Kidney (tissue), 14 donors: ENCODE measurements around the gene SYNE1. TPM values are rescaled to one million over a fixed set of nuclear protein-coding genes. Genes with fewer than 3 reads are reported as not detected.

ENCODE experiments used
- DNase-seq, 5 donors: peaks; one replicate each; pipeline ENCODE4 v3.0.0-alpha.2; 2013 to 2020
- FAIRE-seq: peaks from 2 replicates; lab custom pipeline; 2012; peaks lifted over from hg19 to GRCh38; lab: Jason Lieb, UNC
- H3K27ac ChIP-seq, 2 donors: one replicate each; pipeline ENCODE4 v1.7.0; 2013; ENCODE audit warnings: low read depth in 2 of 2, low read length in 2 of 2, inconsistent platforms in 1 of 2
- H3K27me3 ChIP-seq: one replicate; pipeline ENCODE4 v1.7.1; 2013; ENCODE audit warnings: low read length, inconsistent platforms; ENCODE audit not compliant: control insufficient read depth, insufficient read depth
- H3K36me3 ChIP-seq, 3 donors: one replicate each; pipeline versions ENCODE4 v1.7.0 to v1.7.1; 2013; ENCODE audit warnings: low read length in 3 of 3, control low read depth in 1 of 3, inconsistent platforms in 1 of 3; ENCODE audit not compliant: insufficient read depth in 3 of 3, control insufficient read depth in 2 of 3
- H3K4me1 ChIP-seq, 3 donors: one replicate each; pipeline versions ENCODE4 v1.7.0 to v1.7.1; 2013; ENCODE audit warnings: low read length in 3 of 3, inconsistent platforms in 1 of 3, low read depth in 1 of 3; ENCODE audit not compliant: control insufficient read depth in 2 of 3, insufficient read depth in 2 of 3
- H3K4me3 ChIP-seq, 3 donors: one replicate each; pipeline versions ENCODE4 v1.7.0 to v1.8.1; 2013; ENCODE audit warnings: low read length in 3 of 3, control low read depth in 1 of 3, inconsistent platforms in 1 of 3
- H3K9ac ChIP-seq, 3 donors: one replicate each; pipeline versions ENCODE4 v1.7.0 to v1.7.1; 2013; ENCODE audit warnings: low read length in 3 of 3, control low read depth in 1 of 3, inconsistent platforms in 1 of 3
- H3K9me3 ChIP-seq, 3 donors: one replicate each; pipeline versions ENCODE4 v1.7.0 to v1.7.1; 2013; ENCODE audit warnings: low read length in 3 of 3, control low read depth in 1 of 3, inconsistent platforms in 1 of 3; ENCODE audit not compliant: control insufficient read depth in 2 of 3, insufficient read depth in 1 of 3
- CTCF ChIP-seq: IDR thresholded peaks from 3 replicates; pipeline ENCODE4 v1.5.1; 2012; ENCODE audit warnings: mild to moderate bottlenecking, moderate library complexity, borderline replicate concordance; ENCODE audit not compliant: insufficient read depth; ENCODE audit errors: extremely low read depth
- intact Hi-C: fragments of 100-400 bp; cut with DNase I; formaldehyde crosslinking; loops from one replicate; pipeline ENCODE4 v1.11.1; 2022
- polyA plus RNA-seq: library from polyadenylated mRNA; stranded (reverse); fragments of 350-450 nt; fragmentation: Illumina TruSeq; extraction: RNeasy Lipid Tissue Mini Kit (QIAGEN cat#74804); gene quantifications from one replicate; pipeline ENCODE4 v1.2.3, GENCODE V29; 2014; ENCODE audit warnings: low read depth, low replicate concordance; ENCODE audit not compliant: insufficient read depth
- total RNA-seq: library from RNA; stranded (reverse); fragmentation: NEBNext Ultra II Directional; extraction: Animal tissue kit (Norgen Biotek cat#: 25700); gene quantifications from one replicate; pipeline ENCODE4 v1.2.1, GENCODE V29; 2021
- donor health status: control.
- donor health status: control.
- donor health status: control.
- donor health status: control.
- donor health status: control.
- donor health status: DM: yes; HTN: yes; CAD: no.
- donor health status: Normal renal cell carcinoma (clear cell type).

SYNE1 gene
- total and polyA plus RNA-seq, 2 donors from 2014 or later = 47.8 to 216 TPM

DNA sequence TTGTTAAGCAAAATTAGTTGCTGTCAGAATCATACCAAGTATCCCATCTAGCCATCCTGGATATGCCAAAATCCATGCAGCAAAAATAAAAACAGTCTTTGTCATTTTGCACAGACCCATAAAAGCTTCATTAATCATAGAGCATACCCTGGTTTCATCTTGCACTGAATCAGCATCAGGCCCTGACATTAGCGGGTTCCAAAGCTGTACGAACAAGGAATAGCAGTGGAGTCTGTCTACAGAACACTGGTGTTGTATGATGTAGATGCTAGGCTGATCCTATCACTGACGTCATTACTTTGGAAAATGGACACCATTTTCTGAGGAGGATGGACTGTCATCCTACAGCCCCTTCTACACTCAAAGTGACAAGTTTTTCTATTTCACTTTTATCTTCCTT, 514.1 kb downstream of the SYNE1 start:
- intact Hi-C loops = loop anchor here (10.0 kb wide), 2 partner anchors 358 to 428 kb away; no protein-coding TSS in a partner anchor
- peaks cover 0 to 3% (median 0%) of the 10 kb centered on the region in 3 donors for H3K4me1 ChIP-seq
- TF ChIP-seq CTCF = no peak
- FAIRE-seq (no peak), DNase-seq (no peak)
- no peaks in the 10 kb centered on the region for H3K27me3 ChIP-seq
- peaks cover 2 to 33% (median 31%) of the 10 kb centered on the region in 3 donors for H3K36me3 ChIP-seq
- no peak overlapping the region for H3K4me3 ChIP-seq
- H3K9me3 ChIP-seq = no peaks in the 10 kb centered on the region
- H3K27ac ChIP-seq = no peak overlapping the region
- no peak overlapping the region for H3K9ac ChIP-seq

DNA sequence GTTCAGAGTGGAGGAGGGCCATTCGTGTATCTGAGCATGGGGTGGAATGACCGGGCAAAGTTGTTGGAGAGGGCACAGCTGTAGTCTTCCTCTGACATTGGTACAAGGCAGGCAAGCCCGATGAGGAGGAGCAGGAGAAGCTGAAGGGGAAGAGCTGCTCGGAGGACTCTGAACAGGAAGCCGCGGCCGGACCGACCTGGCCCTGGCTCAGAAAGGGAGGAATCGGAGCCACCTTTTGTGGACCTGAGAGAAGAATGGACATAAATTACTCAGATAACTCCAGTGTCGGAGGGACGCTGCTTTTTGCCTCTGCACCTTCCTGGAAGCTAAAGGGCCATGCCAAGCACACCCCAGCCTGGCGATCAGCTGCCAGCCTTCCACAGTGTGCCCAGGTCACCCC, 514.7 kb downstream of the SYNE1 start:
- no peaks in the 10 kb centered on the region for H3K9me3 ChIP-seq
- no peak for TF ChIP-seq CTCF
- intact Hi-C loops = loop anchor here (10.0 kb wide), 2 partner anchors 358 to 428 kb away; no protein-coding TSS in a partner anchor
- DNase-seq (no peak), FAIRE-seq (no peak)
- H3K27ac ChIP-seq = no peak overlapping the region
- no peak overlapping the region for H3K4me3 ChIP-seq
- H3K9ac ChIP-seq = no peak overlapping the region
- peaks cover 2 to 33% (median 31%) of the 10 kb centered on the region in 3 donors for H3K36me3 ChIP-seq
- no peaks in the 10 kb centered on the region for H3K27me3 ChIP-seq
- peaks cover 0 to 3% (median 0%) of the 10 kb centered on the region in 3 donors for H3K4me1 ChIP-seq

- Histone ChIP-seq H3K9me3 (no peaks in the 10 kb centered on the region), H3K27me3 (no peaks in the 10 kb centered on the region), H3K36me3 (peaks cover 2 to 33% (median 28%) of the 10 kb centered on the region in 3 donors), H3K9ac (no peak overlapping the region), H3K4me3 (no peak overlapping the region), H3K27ac (no peak overlapping the region), H3K4me1 (peaks cover 0 to 3% (median 0%) of the 10 kb centered on the region in 3 donors)
- no peak for FAIRE-seq
- DNase-seq = no peak
- no peak for TF ChIP-seq CTCF
- intact Hi-C loops = loop anchor here (10.0 kb wide), 2 partner anchors 357 to 427 kb away; no protein-coding TSS in a partner anchor
Observed at GRCh38 chr6:152121910-152122309, 515.3 kb downstream of the SYNE1 start.
